HepG2 (cell line): ENCODE data around the gene PDGFD.

Source experiments
- CHD4 ChIP-seq: fragments of 200-600 bp; sonication (generic); IDR thresholded peaks from 2 replicates; pipeline ENCODE4 v1.7.0; 2017; ENCODE audit warnings: mild to moderate bottlenecking, low read length, borderline replicate concordance
- ETV6 ChIP-seq: sonication (generic); formaldehyde crosslinking; conservative IDR thresholded peaks from 2 replicates; pipeline ENCODE4 v1.4.0; 2020; ENCODE audit warnings: missing genetic modification reagents
- FOXA3 ChIP-seq: IDR thresholded peaks from 2 replicates; pipeline ENCODE4 v1.6.1; 2016; ENCODE audit warnings: missing genetic modification reagents, missing compliant biosample characterization
- TF ChIP-seq, protein P1 (sequence below): sonication (generic); formaldehyde crosslinking; IDR thresholded peaks from 2 replicates; pipeline ENCODE4 v1.5.0; 2020; ENCODE audit warnings: missing genetic modification reagents, mild to moderate bottlenecking, borderline replicate concordance

DNA sequence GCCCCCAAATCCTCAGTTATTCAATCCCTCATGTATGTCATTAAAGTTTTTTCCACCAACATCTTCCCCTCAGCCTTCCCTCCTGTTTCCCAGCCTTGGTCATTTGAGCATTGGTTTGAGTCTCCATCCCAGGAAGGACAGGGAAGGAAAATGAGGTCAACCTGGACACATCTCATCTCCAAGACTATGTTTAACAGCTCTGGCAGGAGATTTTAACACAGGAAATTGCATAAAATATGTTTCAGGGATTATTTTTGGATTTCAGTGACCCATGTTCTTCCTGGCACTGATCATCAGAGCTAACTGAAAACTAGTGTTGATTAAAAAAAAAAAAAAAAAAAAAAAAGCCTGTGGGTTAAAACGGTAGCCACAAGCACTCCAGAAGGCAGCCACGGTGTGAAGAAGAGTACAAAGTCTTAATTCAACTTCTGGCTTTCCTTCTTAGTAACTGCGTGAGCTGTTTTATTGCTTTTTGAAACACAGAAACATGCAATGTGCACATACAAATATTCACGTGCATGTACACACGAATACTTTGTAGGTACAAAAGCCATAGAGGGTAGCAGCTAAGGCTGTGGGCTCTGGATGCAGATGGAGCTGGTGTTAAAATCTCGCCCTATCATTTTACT lies 291.9 kb downstream of the PDGFD start:
- TF ChIP-seq FOXA3 (CRISPR knock-in tag) (no peak), ETV6 (CRISPR knock-in tag) (no peak), CHD4 (no peak)
- TF ChIP-seq, protein P1, sequence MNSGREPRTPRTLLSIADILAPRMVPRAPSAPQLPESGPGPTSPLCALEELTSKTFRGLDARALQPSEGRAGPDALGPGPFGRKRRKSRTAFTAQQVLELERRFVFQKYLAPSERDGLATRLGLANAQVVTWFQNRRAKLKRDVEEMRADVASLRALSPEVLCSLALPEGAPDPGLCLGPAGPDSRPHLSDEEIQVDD (CRISPR knock-in tag) = no peak
